Measurements from ENCODE around the gene ATP6V1E1. TPM values are rescaled to one million over a fixed set of nuclear protein-coding genes. Genes with fewer than 3 reads are reported as not detected.
A peak's percentile ranks its signal among the peaks of the same experiment; 100 is the strongest.
"Not testable (repeated sequence)": the region's sequence is repeated elsewhere in the genome, so short reads cannot be mapped to it uniquely, and the experiment has no call there.

The ATP6V1E1 gene
- 88.5 and 92.0 TPM in 2 replicates for total RNA-seq (2014; rRNA removed; shearing (Covaris generic))

- H3K9me3 ChIP-seq (replicated peaks): no peaks in the 10 kb centered on the region
- DNase-seq: peak; percentile 96 to 97
- no peaks in the 10 kb centered on the region; the same call in 1 of the 2 replicates for H3K36me3 ChIP-seq
- no peaks in the 10 kb centered on the region for H3K27me3 ChIP-seq
- H3K27ac ChIP-seq: peak within 1 kb of the TSS; percentile 74
- peak within 1 kb of the TSS; percentile 97 for H3K4me3 ChIP-seq
- H3K4me1 ChIP-seq: peaks cover 7% of the 10 kb centered on the region; the same call in 1 of the 2 replicates
These were observed at the start of gene ATP6V1E1 for GRCh38 chr22:17628406-17629172. Gene ATP6V1E1, minus strand, starts transcription at chr22:17628749. Its CDS starts 114 bp downstream, at chr22:17628635.

- Histone ChIP-seq H3K27me3 (no peaks in the 10 kb centered on the region; the same call in 1 of the 2 replicates), H3K4me3 (no peak overlapping the region), H3K9me3 (replicated peaks) (no peaks in the 10 kb centered on the region), H3K36me3 (peaks cover 12% of the 10 kb centered on the region), H3K27ac (no peak overlapping the region), H3K4me1 (no peaks in the 10 kb centered on the region)
- DNase-seq: no peak
These were observed 47.0 kb upstream of the ATP6V1E1 start for GRCh38 chr22:17675584-17675983.

DNA sequence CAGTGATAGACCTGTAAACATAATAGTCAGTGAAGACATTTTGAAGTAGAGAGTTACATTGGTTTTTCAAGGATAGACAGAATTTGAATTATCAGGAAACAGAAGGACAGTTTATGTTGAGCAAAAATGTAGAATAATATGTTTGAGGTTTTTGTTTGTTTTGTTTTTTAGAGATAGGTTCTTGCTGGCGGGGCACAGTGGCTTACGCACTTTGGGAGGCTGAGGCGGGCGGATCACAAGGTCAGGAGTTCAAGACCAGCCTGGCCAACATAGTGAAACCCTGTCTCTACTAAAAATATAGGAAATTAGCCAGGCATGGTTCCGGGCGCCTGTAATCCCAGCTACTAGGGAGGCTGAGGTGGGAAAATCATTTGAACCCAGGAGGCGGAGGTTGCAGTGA, 45.6 kb upstream of the ATP6V1E1 start:
- Histone ChIP-seq H3K9me3 (replicated peaks) (no peaks in the 10 kb centered on the region), H3K27me3 (no peaks in the 10 kb centered on the region; the same call in 1 of the 2 replicates), H3K27ac (no peak overlapping the region)

DNA sequence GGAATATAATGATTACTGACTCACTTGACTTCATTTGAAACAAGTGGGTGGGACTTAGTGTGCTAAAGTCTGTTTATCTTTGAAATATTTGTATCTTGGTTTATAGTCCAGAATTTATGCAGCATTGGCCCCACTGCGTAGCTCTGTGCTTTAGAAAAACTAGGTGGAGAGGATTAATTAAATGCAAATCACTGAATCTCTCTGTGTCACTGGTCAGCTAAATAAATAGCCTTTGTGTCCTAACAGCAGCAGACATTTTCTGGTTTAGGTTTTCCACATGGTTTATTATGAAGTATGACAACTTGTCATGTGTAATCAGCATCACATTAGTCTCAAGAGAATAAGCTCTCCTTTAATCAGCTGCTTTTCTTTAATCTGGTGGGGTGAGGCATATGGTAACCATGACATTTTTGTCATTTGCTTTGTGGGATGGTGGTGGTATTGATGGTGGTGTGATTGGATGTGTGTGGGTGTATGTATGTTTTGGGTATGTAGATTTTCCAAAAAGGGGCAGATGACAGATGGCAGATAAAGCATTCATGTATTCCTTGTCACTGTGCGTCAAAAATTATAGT, 44.0 kb upstream of the ATP6V1E1 start:
- Histone ChIP-seq H3K27me3 (no peaks in the 10 kb centered on the region; the same call in 1 of the 2 replicates), H3K27ac (no peak overlapping the region)

More for the DNA sequence above, 45.6 kb upstream of the ATP6V1E1 start:
- H3K4me1 ChIP-seq: no peaks in the 10 kb centered on the region
- DNase-seq: no peak
- no peak overlapping the region for H3K4me3 ChIP-seq
- H3K36me3 ChIP-seq: peaks cover 23% of the 10 kb centered on the region

GRCh38 chr22:17671521-17672092, 43.1 kb upstream of the ATP6V1E1 start:
- H3K4me3 ChIP-seq; DNase-seq; H3K27ac ChIP-seq; H3K9me3 ChIP-seq (replicated peaks); H3K4me1 ChIP-seq; H3K27me3 ChIP-seq: not testable (repeated sequence)
- peaks cover 29% of the 10 kb centered on the region for H3K36me3 ChIP-seq

More for the DNA sequence above, 44.0 kb upstream of the ATP6V1E1 start:
- Histone ChIP-seq H3K4me1 (no peaks in the 10 kb centered on the region), H3K36me3 (peaks cover 24% of the 10 kb centered on the region), H3K9me3 (replicated peaks) (no peaks in the 10 kb centered on the region), H3K4me3 (no peak overlapping the region)
- DNase-seq: no peak

DNA sequence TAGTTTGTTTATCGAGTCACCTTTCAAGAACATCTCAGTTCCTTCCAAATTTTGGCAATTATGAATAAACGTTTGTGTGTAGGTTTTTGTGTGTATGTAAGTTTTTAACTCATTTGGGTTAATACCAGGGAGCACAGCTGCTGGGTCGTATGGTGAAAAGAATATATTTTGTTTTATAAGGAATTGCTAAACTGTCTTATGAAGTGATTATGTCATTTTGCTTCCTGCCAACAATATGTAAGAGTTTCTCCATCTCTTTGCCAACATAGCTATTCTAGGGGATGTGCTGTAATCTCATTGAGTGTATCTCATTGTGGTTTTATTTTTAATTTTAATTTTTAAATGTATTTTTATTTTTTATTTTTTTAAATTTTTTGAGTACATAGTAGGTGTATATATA, 37.3 kb upstream of the ATP6V1E1 start:
- Histone ChIP-seq H3K27me3 (no peaks in the 10 kb centered on the region), H3K9me3 (replicated peaks) (peaks cover 3% of the 10 kb centered on the region), H3K27ac (no peak overlapping the region), H3K36me3 (peaks cover 63% of the 10 kb centered on the region), H3K4me3 (no peak overlapping the region), H3K4me1 (no peaks in the 10 kb centered on the region)
- no peak for DNase-seq

GRCh38 chr22:17665248-17665647, 36.7 kb upstream of the ATP6V1E1 start:
- no peak for DNase-seq
- no peak overlapping the region for H3K4me3 ChIP-seq
- peaks cover 58% of the 10 kb centered on the region for H3K36me3 ChIP-seq
- H3K4me1 ChIP-seq: no peaks in the 10 kb centered on the region
- peaks cover 3% of the 10 kb centered on the region for H3K9me3 ChIP-seq (replicated peaks)
- no peaks in the 10 kb centered on the region for H3K27me3 ChIP-seq
- no peak overlapping the region for H3K27ac ChIP-seq

DNA sequence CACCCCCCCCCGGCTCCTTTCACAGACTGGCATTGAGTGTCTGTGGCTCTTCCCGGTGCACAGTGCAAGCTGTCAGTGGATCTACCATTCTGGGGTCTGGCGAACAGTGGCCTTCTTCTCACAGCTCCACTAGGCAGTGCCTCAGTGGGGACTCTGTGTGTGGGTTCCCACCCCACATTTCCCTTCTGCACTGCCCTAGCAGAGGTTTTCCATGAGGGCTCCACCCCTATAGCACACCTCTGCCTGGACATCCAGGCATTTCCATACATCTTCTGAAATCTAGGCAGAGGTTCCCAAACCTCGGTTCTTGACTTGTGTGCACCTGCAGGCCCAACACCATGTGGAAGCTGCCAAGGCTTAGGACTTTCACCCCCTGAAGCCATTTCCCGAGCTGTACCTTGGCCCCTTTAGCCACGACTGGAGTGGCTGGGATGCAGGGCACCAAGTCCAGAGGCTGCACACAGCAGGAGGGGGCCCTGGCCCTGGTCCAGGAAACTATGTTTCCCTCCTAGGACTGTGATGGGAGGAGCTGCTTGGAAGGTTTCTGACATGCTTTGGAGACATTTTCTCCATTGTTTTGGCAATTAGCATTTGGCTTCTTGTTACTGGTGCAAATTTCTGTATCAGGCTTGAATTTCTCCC, 36.0 kb upstream of the ATP6V1E1 start:
- H3K9me3 ChIP-seq (replicated peaks): peaks cover 3% of the 10 kb centered on the region
- H3K4me1 ChIP-seq: no peaks in the 10 kb centered on the region
- no peak overlapping the region for H3K27ac ChIP-seq
- peaks cover 51% of the 10 kb centered on the region for H3K36me3 ChIP-seq
- no peaks in the 10 kb centered on the region for H3K27me3 ChIP-seq
- no peak overlapping the region for H3K4me3 ChIP-seq
- no peak for DNase-seq

DNA sequence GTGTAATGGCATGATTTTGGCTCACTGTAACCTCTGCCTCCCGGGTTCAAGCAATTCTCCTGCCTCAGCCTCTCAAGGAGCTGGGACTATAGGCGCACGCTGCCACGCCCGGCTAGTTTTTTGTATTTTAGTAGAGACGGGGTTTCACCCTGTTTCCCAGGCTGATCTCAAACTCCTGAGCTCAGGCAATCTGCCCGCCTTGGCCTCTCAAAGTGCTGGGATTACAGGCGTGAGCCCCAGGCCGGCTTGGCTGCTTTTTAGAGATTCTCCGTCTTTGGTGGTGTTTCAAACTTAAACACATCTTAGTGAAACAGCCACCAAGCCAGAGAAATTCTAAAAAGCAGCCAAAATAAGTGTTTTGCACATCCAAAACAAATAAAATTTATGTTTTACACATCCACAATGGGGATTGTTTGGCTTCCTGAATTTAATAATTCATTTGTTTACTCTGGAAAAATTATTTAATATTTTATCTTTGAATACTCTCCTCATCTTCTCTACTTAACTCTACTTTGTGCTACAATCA, 28.4 kb upstream of the ATP6V1E1 start:
- Histone ChIP-seq H3K9me3 (replicated peaks) (no peaks in the 10 kb centered on the region), H3K36me3 (peaks cover 11% of the 10 kb centered on the region), H3K27me3 (no peaks in the 10 kb centered on the region)

DNA sequence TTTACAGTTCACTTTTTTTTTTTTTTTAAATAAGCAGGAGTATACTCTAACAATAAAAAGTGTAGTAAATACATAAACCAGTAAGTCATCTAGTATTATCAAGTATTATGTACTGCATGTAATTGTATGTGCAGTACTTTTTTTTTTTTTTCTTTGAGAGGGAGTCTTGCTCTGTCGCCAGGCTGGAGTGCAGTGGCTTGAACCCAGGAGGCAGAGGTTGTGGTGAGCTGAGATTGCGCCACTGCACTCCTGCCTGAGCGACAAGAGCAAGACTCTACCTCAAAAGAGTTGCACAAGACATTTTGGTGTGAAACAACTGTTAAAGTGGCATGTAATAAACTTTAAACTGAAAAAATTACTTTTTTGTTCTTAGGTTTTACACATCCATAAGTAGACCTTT, 26.7 kb upstream of the ATP6V1E1 start:
- Histone ChIP-seq H3K27ac (no peak overlapping the region), H3K4me1 (no peaks in the 10 kb centered on the region), H3K27me3 (no peaks in the 10 kb centered on the region), H3K9me3 (replicated peaks) (no peaks in the 10 kb centered on the region), H3K4me3 (no peak overlapping the region), H3K36me3 (peaks cover 21% of the 10 kb centered on the region)
- DNase-seq: no peak

More for the DNA sequence above, 28.4 kb upstream of the ATP6V1E1 start:
- Histone ChIP-seq H3K27ac (no peak overlapping the region), H3K4me3 (no peak overlapping the region), H3K4me1 (no peaks in the 10 kb centered on the region)
- no peak for DNase-seq

GRCh38 chr22:17648569-17648968, 20.0 kb upstream of the ATP6V1E1 start:
- H3K9me3 ChIP-seq (replicated peaks): no peaks in the 10 kb centered on the region
- no peaks in the 10 kb centered on the region for H3K27me3 ChIP-seq
- peaks cover 26% of the 10 kb centered on the region for H3K36me3 ChIP-seq
- no peak overlapping the region for H3K4me3 ChIP-seq
- no peaks in the 10 kb centered on the region for H3K4me1 ChIP-seq
- no peak for DNase-seq
- H3K27ac ChIP-seq: no peak overlapping the region

GRCh38 chr22:17647991-17648390, 19.4 kb upstream of the ATP6V1E1 start:
- no peak overlapping the region for H3K27ac ChIP-seq
- DNase-seq: no peak
- no peaks in the 10 kb centered on the region for H3K27me3 ChIP-seq
- H3K36me3 ChIP-seq: peaks cover 26% of the 10 kb centered on the region
- H3K4me1 ChIP-seq: no peaks in the 10 kb centered on the region
- no peaks in the 10 kb centered on the region for H3K9me3 ChIP-seq (replicated peaks)
- H3K4me3 ChIP-seq: no peak overlapping the region

- H3K9me3 ChIP-seq (replicated peaks): no peaks in the 10 kb centered on the region
- no peak overlapping the region for H3K27ac ChIP-seq
- no peaks in the 10 kb centered on the region for H3K4me1 ChIP-seq
- no peak overlapping the region for H3K4me3 ChIP-seq
- no peak for DNase-seq
- peaks cover 26% of the 10 kb centered on the region for H3K36me3 ChIP-seq
- H3K27me3 ChIP-seq: no peaks in the 10 kb centered on the region
These were observed 18.9 kb upstream of the ATP6V1E1 start for GRCh38 chr22:17647452-17647851.

GRCh38 chr22:17642357-17642756, 13.8 kb upstream of the ATP6V1E1 start:
- H3K36me3 ChIP-seq: peaks cover 14% of the 10 kb centered on the region
- not testable (repeated sequence) for H3K4me3 ChIP-seq; DNase-seq; H3K27me3 ChIP-seq; H3K27ac ChIP-seq; H3K4me1 ChIP-seq; H3K9me3 ChIP-seq (replicated peaks)
